Hepatocyte (in vitro differentiated cells): ENCODE measurements around the gene SRPK2. TPM values are rescaled to one million over a fixed set of nuclear protein-coding genes. Genes with fewer than 3 reads are reported as not detected.

ENCODE experiments used
- DNase-seq: peaks from one replicate; pipeline ENCODE4 v3.0.0-alpha.2; 2016; ENCODE audit warnings: low spot score
- H2AFZ ChIP-seq: fragments of 200-600 bp; sonication (generic); 2 replicates; pipeline ENCODE4 v1.6.0; 2016; ENCODE audit warnings: antibody characterized with exemption, mild to moderate bottlenecking
- H3K27ac ChIP-seq: fragments of 200-600 bp; sonication (generic); 2 replicates; pipeline ENCODE4 v1.5.1; 2016; ENCODE audit warnings: mild to moderate bottlenecking
- H3K27me3 ChIP-seq: fragments of 200-600 bp; sonication (generic); 2 replicates; pipeline ENCODE4 v1.6.1; 2016
- H3K36me3 ChIP-seq: fragments of 200-600 bp; sonication (generic); replicated peaks from 2 replicates; pipeline ENCODE4 v1.5.1; 2016; ENCODE audit warnings: low read depth; ENCODE audit not compliant: insufficient read depth
- H3K4me1 ChIP-seq: fragments of 200-600 bp; sonication (generic); 2 replicates; pipeline ENCODE4 v1.5.1; 2016; ENCODE audit warnings: mild to moderate bottlenecking, moderate library complexity; ENCODE audit not compliant: insufficient read depth
- H3K4me2 ChIP-seq: fragments of 200-600 bp; sonication (generic); 2 replicates; pipeline ENCODE4 v1.6.0; 2016
- H3K4me3 ChIP-seq: fragments of 200-600 bp; sonication (generic); 2 replicates; pipeline ENCODE4 v1.5.1; 2016; ENCODE audit warnings: mild to moderate bottlenecking
- H3K79me2 ChIP-seq: fragments of 200-600 bp; sonication (generic); 2 replicates; pipeline ENCODE4 v1.6.0; 2017; ENCODE audit warnings: mild to moderate bottlenecking
- H3K9me2 ChIP-seq: fragments of 200-600 bp; sonication (generic); replicated peaks from 2 replicates; pipeline ENCODE4 v1.6.0; 2017; ENCODE audit warnings: mild to moderate bottlenecking; ENCODE audit not compliant: insufficient read depth
- H3K9me3 ChIP-seq: fragments of 200-600 bp; sonication (generic); 2 replicates; pipeline ENCODE4 v1.5.1; 2016; ENCODE audit warnings: low read depth, mild to moderate bottlenecking
- H4K20me1 ChIP-seq: fragments of 200-600 bp; sonication (generic); 2 replicates; pipeline ENCODE4 v1.6.0; 2016; ENCODE audit warnings: mild to moderate bottlenecking; ENCODE audit not compliant: insufficient read depth, poor library complexity, severe bottlenecking
- CTCF ChIP-seq: fragments of 200-600 bp; sonication (generic); IDR thresholded peaks from 2 replicates; pipeline ENCODE4 v1.5.1; 2016; ENCODE audit warnings: antibody characterized with exemption, mild to moderate bottlenecking; ENCODE audit not compliant: poor library complexity
- EZH2 ChIP-seq: fragments of 200-600 bp; sonication (generic); IDR thresholded peaks from 2 replicates; pipeline ENCODE4 v1.6.1; 2016; ENCODE audit warnings: antibody characterized with exemption, mild to moderate bottlenecking, borderline replicate concordance
- EZH2phosphoT487 ChIP-seq: fragments of 200-600 bp; sonication (generic); IDR thresholded peaks from one replicate; pipeline ENCODE4 v1.6.1; 2018; ENCODE audit warnings: antibody characterized with exemption, mild to moderate bottlenecking, low read depth, moderate library complexity; ENCODE audit not compliant: unreplicated experiment, severe bottlenecking
- WGBS: methylation state at CpG from one replicate; pipeline ENCODE4 v1.1.6; 2016; ENCODE audit warnings: low lambda C conversion rate; ENCODE audit errors: missing lambda C conversion rate; 5-methylcytosine and 5-hydroxymethylcytosine counted together
- polyA plus RNA-seq: library from polyadenylated mRNA; unstranded; fragments of >200 nt; fragmentation: Nextera tagmentation; extraction: Ambion mirVana; gene quantifications from 2 replicates; pipeline ENCODE4 v1.2.1, GENCODE V29; 2016
- total RNA-seq: library from RNA; depleted of rRNA; stranded (reverse); fragments of >200 nt; gene quantifications from 2 replicates; pipeline ENCODE4 v1.2.3, GENCODE V29; 2014

Gene SRPK2
- total and polyA plus RNA-seq, 2 experiments from 2014 or later, result 41.4 to 46.1 TPM

- Histone ChIP-seq H3K27me3 (no peaks in the 10 kb centered on the region), H4K20me1 (peaks cover 25% of the 10 kb centered on the region), H3K4me1 (peaks cover 5% of the 10 kb centered on the region), H3K9me3 (no peaks in the 10 kb centered on the region), H3K79me2 (peaks cover 94% of the 10 kb centered on the region), H3K27ac (no peak overlapping the region), H3K4me3 (no peak overlapping the region), H3K36me3 (no peaks in the 10 kb centered on the region), H2AFZ (no peak overlapping the region), H3K4me2 (no peak overlapping the region), H3K9me2 (no peaks in the 10 kb centered on the region)
- no peak for DNase-seq
- WGBS, result 83% methylated on average over 10 of the region's 10 CpGs
- TF ChIP-seq EZH2phosphoT487 (no peak), CTCF (no peak), EZH2 (no peak)
These were observed 69.1 kb downstream of the SRPK2 start for GRCh38 chr7:105319578-105319977.

GRCh38 chr7:105316578-105317344 lies 72.0 kb downstream of the SRPK2 start:
- H3K4me2 ChIP-seq, result no peak overlapping the region
- no peak for DNase-seq
- H3K36me3 ChIP-seq, result no peaks in the 10 kb centered on the region
- H3K27me3 ChIP-seq, result no peaks in the 10 kb centered on the region
- H3K27ac ChIP-seq, result no peak overlapping the region
- TF ChIP-seq EZH2, result no peak
- TF ChIP-seq EZH2phosphoT487, result no peak
- TF ChIP-seq CTCF, result no peak
- no peak overlapping the region for H2AFZ ChIP-seq
- peaks cover 5% of the 10 kb centered on the region for H3K4me1 ChIP-seq
- no peaks in the 10 kb centered on the region for H3K9me2 ChIP-seq
- no peaks in the 10 kb centered on the region for H3K9me3 ChIP-seq
- H4K20me1 ChIP-seq, result peaks cover 20% of the 10 kb centered on the region
- H3K79me2 ChIP-seq, result peaks cover 95% of the 10 kb centered on the region
- WGBS, result 80% methylated on average over 2 of the region's 2 CpGs
- H3K4me3 ChIP-seq, result no peak overlapping the region

GRCh38 chr7:105315357-105315756 lies 73.4 kb downstream of the SRPK2 start:
- Histone ChIP-seq H4K20me1 (peaks cover 16% of the 10 kb centered on the region), H3K36me3 (no peaks in the 10 kb centered on the region), H2AFZ (no peak overlapping the region), H3K79me2 (peaks cover 95% of the 10 kb centered on the region), H3K4me2 (no peak overlapping the region), H3K9me2 (no peaks in the 10 kb centered on the region), H3K4me1 (peaks cover 5% of the 10 kb centered on the region), H3K9me3 (no peaks in the 10 kb centered on the region), H3K27me3 (no peaks in the 10 kb centered on the region), H3K27ac (no peak overlapping the region), H3K4me3 (no peak overlapping the region)
- WGBS, result 95% methylated on average over 2 of the region's 2 CpGs
- TF ChIP-seq EZH2phosphoT487 (no peak), EZH2 (no peak), CTCF (no peak)
- DNase-seq, result no peak
